Stimulated activated naive CD8-positive, alpha-beta T cell treated with anti-CD3 and anti-CD28 coated beads, Interleukin-15, Interleukin-2, amounts not matched to agents 100 ng/mL and 50 ng/mL, for 24 hours (primary cell): ENCODE measurements around the gene INO80.
"Not testable (repeated sequence)": the region's sequence is repeated elsewhere in the genome, so short reads cannot be mapped to it uniquely, and the experiment has no call there.

Experiments
- H3K27ac Mint-ChIP-seq: one replicate; pipeline ENCODE4 v1.8.0; 2021; ENCODE audit warnings: mild to moderate bottlenecking, mixed read lengths
- H3K27me3 Mint-ChIP-seq: one replicate; pipeline ENCODE4 v1.8.0; 2021; ENCODE audit warnings: mixed read lengths
- H3K36me3 Mint-ChIP-seq: one replicate; pipeline ENCODE4 v1.8.0; 2021; ENCODE audit warnings: low read depth, mixed read lengths
- H3K4me1 Mint-ChIP-seq: one replicate; pipeline ENCODE4 v1.8.0; 2021; ENCODE audit warnings: low read depth, mixed read lengths
- H3K4me3 Mint-ChIP-seq: one replicate; pipeline ENCODE4 v1.8.0; 2021; ENCODE audit warnings: mild to moderate bottlenecking, mixed read lengths
- H3K9me3 Mint-ChIP-seq: one replicate; pipeline ENCODE4 v1.8.0; 2021; ENCODE audit warnings: mixed read lengths

The INO80 gene

DNA sequence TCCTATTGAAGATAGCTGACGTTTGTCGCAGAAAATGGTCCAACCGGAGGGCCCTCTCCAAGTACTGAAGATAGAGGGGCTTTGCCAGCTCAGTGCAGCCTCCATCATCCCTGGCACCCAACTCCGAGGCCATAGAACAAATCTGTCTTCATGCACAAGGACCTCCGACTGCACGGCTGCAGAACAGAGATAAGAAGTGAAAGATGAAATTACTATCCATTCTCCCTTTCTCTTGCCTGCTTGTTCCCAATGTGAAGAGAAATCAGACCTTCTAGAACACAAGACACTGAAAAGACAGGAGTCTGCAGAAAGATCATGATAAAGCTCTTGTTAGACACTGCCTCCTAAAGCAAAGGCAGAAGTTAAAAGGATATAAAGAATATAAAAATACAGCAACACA is 19.9 kb downstream of the INO80 start:
- Mint-ChIP-seq H3K36me3 (peaks cover 68% of the 10 kb centered on the region), H3K4me3 (no peak overlapping the region), H3K4me1 (peaks cover 6% of the 10 kb centered on the region), H3K27ac (no peak overlapping the region), H3K9me3 (no peaks in the 10 kb centered on the region), H3K27me3 (no peaks in the 10 kb centered on the region)

DNA sequence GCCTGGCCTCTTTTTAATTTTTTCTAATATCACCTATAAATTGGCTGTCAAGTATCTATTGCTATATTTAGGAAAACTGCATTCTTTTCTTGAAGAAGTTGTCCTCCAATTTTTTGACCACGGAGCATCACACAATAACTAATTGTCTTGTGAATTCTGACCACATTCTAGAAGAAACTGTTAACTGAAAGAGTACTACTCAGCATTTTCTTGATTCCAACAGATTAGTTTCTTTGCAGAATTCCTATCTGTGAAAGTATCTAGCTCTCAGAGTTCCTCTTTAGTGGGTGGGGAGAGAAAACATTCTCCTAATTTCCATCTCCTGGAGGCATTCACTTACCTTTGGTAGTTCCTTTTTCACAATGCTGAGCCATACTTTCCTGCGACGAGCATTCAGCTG is 31.1 kb downstream of the INO80 start:
- Mint-ChIP-seq H3K27me3 (no peaks in the 10 kb centered on the region), H3K36me3 (peaks cover 74% of the 10 kb centered on the region), H3K4me3 (no peak overlapping the region), H3K9me3 (no peaks in the 10 kb centered on the region), H3K27ac (no peak overlapping the region), H3K4me1 (peaks cover 8% of the 10 kb centered on the region)

DNA sequence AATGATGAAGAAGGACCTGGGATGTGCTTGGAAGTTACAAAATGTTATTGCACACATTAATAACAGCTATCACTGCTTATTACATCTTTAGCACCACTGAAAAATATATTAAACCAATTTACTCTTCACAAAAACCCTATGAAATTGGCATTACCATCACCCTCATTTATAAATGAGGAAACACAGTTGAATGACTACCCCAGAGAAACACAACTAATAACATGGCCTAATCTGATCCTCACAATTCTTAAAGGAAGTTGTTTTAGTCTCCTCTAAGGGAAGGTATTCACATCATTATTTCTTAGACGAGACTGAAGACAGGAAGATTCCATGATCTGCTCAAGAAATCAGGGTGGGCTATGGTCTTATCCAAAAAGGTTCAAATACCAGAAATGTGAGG is 35.9 kb downstream of the INO80 start:
- Mint-ChIP-seq H3K9me3 (no peaks in the 10 kb centered on the region), H3K36me3 (peaks cover 58% of the 10 kb centered on the region), H3K4me1 (peaks cover 8% of the 10 kb centered on the region), H3K27me3 (no peaks in the 10 kb centered on the region), H3K4me3 (no peak overlapping the region), H3K27ac (peak overlapping the region; percentile 4)

DNA sequence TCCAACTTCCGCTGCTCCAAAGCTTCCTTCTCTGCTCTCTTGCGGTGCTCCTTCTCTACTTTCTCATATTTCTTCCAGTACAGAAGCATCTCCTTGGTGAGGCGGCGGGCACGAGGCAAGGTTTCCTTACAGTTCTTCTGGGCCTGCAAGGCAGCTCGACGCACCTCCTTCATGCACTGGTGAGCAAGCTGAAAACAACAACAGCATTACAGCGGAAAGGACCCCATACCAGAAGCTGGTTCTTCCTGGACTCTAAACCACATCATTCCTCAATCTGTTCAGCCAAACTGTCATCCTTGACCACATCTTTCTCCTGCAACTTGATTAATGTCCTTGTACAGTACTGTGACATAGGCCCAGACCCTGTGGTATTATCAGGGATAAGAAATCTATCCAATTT is 36.4 kb downstream of the INO80 start:
- H3K4me1 Mint-ChIP-seq, result peaks cover 8% of the 10 kb centered on the region
- H3K9me3 Mint-ChIP-seq, result no peaks in the 10 kb centered on the region
- no peak overlapping the region for H3K4me3 Mint-ChIP-seq
- H3K27me3 Mint-ChIP-seq, result no peaks in the 10 kb centered on the region
- peaks cover 58% of the 10 kb centered on the region for H3K36me3 Mint-ChIP-seq
- peak overlapping the region; percentile 4 for H3K27ac Mint-ChIP-seq

DNA sequence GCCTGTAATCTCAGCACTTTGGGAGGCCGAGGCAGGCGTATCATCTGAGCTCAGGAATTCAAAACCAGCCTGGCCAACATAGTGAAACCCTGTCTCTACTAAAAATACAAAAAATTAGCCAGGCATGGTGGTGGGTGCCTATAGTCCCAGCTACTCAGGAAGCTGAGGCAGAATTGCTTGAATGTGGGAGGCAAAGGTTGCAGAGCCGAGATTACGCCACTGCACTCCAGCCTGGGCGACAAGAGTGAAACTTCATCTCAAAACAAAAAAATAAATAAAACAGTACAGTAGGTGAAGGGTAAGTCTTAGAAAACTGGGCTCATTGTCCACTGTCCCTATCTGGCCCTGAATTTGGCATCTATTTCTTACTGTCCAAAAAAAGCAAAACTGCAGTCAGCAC is 37.2 kb downstream of the INO80 start:
- not testable (repeated sequence) for H3K4me3 Mint-ChIP-seq, H3K27ac Mint-ChIP-seq, H3K27me3 Mint-ChIP-seq, H3K9me3 Mint-ChIP-seq, H3K4me1 Mint-ChIP-seq
- peaks cover 60% of the 10 kb centered on the region for H3K36me3 Mint-ChIP-seq

DNA sequence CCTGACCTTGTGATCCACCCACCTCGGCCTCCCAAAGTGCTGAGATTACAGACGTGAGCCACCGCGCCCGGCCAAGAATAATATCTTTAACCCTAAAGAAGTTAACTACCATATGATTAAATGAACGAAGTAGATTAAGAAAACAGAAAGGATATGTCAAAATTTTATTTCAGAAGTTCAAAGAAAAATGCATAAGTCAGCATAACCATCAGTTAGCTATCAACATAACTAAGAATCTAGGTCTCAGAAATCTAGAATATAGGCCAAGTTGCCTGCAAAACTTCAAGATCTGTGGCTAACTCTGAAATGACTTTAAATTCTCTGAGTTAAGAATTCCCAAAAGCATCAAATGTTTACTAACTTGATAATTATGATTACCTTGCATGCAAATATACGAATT is 38.0 kb downstream of the INO80 start:
- H3K36me3 Mint-ChIP-seq, result peaks cover 61% of the 10 kb centered on the region
- no peak overlapping the region for H3K4me3 Mint-ChIP-seq
- H3K27ac Mint-ChIP-seq, result no peak overlapping the region
- H3K9me3 Mint-ChIP-seq, result no peaks in the 10 kb centered on the region
- H3K4me1 Mint-ChIP-seq, result peaks cover 8% of the 10 kb centered on the region
- no peaks in the 10 kb centered on the region for H3K27me3 Mint-ChIP-seq

DNA sequence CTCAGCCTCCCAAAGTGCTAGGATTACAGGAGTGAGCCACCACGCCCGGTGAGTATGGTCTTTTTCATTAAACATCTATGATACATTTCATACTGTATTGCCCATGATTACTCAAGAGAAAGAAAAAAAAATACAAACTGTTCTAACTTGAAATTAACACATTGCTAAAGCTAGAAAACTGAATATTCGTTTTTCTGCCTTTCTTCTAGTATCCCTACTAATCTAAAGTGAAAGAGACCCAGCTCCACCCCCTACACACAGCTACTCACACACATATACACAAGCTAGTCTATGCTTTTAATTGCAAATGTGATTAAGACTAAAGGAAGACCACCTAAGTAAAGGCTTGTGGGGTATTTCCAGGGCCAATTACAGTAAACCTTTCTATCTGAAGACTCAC is 43.1 kb downstream of the INO80 start:
- H3K36me3 Mint-ChIP-seq, result peaks cover 59% of the 10 kb centered on the region

DNA sequence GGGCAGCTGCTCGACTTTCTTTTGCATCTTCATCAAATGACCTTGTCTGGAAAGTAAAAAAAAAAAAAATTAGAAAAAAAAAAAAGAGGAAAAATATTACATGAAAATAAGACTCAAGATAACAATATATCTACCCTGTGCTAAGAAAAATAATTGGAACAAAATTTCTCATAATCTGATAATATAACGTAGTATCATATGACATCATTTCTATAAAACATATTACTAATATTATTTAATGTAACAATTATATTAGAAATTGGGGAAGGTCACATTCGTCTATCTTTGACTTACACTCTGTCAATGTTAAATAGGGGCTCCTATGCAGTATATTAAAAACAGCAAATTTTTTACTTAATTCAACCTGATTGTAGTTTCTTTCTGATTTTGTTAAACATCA is 44.1 kb downstream of the INO80 start:
- no peaks in the 10 kb centered on the region for H3K27me3 Mint-ChIP-seq
- H3K4me1 Mint-ChIP-seq, result no peaks in the 10 kb centered on the region
- no peak overlapping the region for H3K4me3 Mint-ChIP-seq
- H3K9me3 Mint-ChIP-seq, result no peaks in the 10 kb centered on the region
- H3K27ac Mint-ChIP-seq, result no peak overlapping the region
- H3K36me3 Mint-ChIP-seq, result peaks cover 62% of the 10 kb centered on the region

More for the DNA sequence above, 43.1 kb downstream of the INO80 start:
- Mint-ChIP-seq H3K27ac (no peak overlapping the region), H3K4me1 (no peaks in the 10 kb centered on the region), H3K4me3 (no peak overlapping the region), H3K9me3 (no peaks in the 10 kb centered on the region), H3K27me3 (no peaks in the 10 kb centered on the region)

DNA sequence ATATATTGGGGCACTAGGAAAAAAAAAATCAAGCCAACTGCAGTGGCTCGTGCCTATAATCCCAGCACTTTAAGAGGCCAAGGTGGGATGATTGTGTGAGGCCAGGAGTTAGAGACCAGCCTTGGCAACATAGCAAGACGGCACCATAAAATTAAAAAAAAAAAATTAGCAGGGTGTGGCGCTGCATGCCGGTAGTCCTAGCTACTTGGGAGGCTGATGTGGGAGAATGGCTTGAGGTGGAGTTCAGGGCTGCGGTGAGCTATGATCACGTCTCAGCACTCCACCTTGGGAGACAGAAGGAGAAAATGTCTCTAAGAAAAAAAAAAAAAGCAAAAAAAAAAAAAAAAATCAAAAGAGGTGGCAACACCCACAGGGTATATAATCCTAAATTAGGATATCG is 49.6 kb downstream of the INO80 start:
- H3K36me3 Mint-ChIP-seq, result peaks cover 80% of the 10 kb centered on the region
- H3K27me3 Mint-ChIP-seq, result no peaks in the 10 kb centered on the region
- no peaks in the 10 kb centered on the region for H3K9me3 Mint-ChIP-seq
- H3K4me3 Mint-ChIP-seq, result no peak overlapping the region
- H3K4me1 Mint-ChIP-seq, result no peaks in the 10 kb centered on the region
- no peak overlapping the region for H3K27ac Mint-ChIP-seq

DNA sequence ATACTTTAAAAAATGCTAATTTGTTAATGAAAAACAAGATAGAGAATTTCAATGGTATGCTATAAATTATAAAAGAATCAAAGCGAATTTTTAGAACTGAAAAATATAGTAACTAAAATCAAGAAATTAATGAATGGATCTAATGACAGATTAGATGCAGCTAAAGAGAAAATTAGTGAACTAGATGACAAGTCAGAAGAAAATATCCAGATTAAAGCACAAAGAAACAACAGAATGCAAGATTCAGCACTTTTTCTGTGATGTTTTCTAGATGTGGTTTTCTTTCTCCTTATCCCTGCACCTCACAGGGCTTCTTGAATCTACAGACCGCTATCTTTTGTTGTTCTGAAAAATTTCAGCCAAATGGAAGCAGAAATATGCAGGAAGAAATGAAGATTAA is 54.4 kb downstream of the INO80 start:
- Mint-ChIP-seq H3K4me1 (no peaks in the 10 kb centered on the region), H3K27ac (no peak overlapping the region), H3K4me3 (no peak overlapping the region), H3K36me3 (peaks cover 80% of the 10 kb centered on the region), H3K9me3 (peaks cover 4% of the 10 kb centered on the region), H3K27me3 (no peaks in the 10 kb centered on the region)

DNA sequence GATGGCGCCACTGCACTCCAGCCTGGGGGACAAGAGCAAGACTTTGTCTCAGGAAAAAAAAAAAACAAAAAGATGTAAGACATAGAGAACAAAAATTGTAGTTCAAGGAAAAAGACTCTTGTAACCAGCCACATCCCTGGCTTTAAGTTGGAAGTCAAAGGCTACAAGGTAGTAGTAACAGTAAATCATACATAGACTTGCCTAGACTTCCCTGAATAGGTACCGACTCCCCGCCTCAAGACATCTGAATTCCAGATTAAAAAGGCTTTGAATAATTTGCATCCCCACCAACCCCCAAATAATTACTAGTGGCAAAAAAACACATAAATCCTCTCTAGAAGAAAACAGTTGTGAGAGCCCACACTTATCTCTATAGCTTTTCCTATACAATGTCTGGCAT is 55.6 kb downstream of the INO80 start:
- H3K27me3 Mint-ChIP-seq, result no peaks in the 10 kb centered on the region

DNA sequence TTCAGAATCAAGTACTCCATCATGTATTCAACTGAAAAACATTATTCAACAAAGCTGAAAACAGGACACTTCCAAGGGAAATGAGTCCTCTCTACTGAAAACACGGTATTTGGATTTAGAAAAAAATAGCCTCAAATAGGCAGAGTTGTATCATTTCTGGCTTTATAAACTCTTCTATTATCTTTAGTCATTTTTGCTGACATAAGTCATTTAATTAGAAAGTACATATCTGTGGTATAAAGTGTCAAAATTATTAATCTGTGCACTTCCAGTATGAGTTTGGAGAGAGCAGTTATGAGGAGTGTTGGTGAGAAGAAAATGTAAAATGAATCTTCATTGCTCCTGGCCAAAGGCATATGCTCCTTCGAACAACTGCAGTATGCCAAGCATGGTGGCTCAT is 59.3 kb downstream of the INO80 start:
- H3K36me3 Mint-ChIP-seq, result peaks cover 77% of the 10 kb centered on the region
- peaks cover 4% of the 10 kb centered on the region for H3K9me3 Mint-ChIP-seq
- no peak overlapping the region for H3K27ac Mint-ChIP-seq
- no peaks in the 10 kb centered on the region for H3K4me1 Mint-ChIP-seq
- no peak overlapping the region for H3K4me3 Mint-ChIP-seq
- no peaks in the 10 kb centered on the region for H3K27me3 Mint-ChIP-seq

More for the DNA sequence above, 55.6 kb downstream of the INO80 start:
- H3K4me3 Mint-ChIP-seq, result no peak overlapping the region
- H3K27ac Mint-ChIP-seq, result no peak overlapping the region
- H3K9me3 Mint-ChIP-seq, result peaks cover 4% of the 10 kb centered on the region
- H3K36me3 Mint-ChIP-seq, result peaks cover 83% of the 10 kb centered on the region
- H3K4me1 Mint-ChIP-seq, result no peaks in the 10 kb centered on the region

DNA sequence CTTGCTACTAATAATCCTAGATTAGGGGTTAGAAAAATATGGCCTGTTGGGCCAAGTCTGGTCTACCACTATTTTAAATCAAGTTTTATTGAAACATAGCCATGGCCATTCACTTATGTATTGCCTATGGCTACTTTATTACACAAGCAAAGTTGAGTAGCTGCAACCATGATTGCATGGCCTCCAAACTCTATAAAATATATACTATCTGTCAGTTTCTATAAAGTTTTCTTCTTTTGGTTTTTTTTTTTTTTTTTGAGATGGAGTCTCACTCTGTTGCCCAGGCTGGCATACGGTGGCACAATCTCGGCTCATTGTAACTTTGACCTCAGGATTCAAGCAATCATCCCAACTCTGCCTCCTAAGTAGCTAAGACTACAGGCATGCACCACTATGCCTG is 60.4 kb downstream of the INO80 start:
- Mint-ChIP-seq H3K27me3 (no peaks in the 10 kb centered on the region), H3K4me3 (no peak overlapping the region), H3K9me3 (peaks cover 2% of the 10 kb centered on the region), H3K4me1 (no peaks in the 10 kb centered on the region), H3K27ac (no peak overlapping the region), H3K36me3 (peaks cover 76% of the 10 kb centered on the region)

DNA sequence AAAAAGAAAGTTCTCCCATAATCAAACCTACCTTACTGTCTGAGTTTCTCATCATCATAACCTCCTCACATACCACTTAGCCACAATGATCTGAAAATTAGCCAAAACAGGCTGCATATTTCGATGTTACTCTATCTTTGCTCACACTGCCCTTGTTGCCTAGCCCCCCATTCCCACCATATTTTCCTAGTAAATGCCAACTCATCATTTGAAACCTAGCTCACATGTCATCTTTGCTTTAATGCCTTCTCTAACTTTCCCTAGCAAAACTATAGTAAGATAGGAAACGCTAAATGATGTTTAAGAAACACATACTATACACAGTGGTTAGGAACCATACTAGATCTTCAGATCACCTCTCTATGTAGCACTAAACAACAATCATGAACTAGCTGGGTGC is 64.9 kb downstream of the INO80 start:
- no peak overlapping the region for H3K4me3 Mint-ChIP-seq
- H3K36me3 Mint-ChIP-seq, result peaks cover 82% of the 10 kb centered on the region
- H3K9me3 Mint-ChIP-seq, result no peaks in the 10 kb centered on the region
- H3K27me3 Mint-ChIP-seq, result no peaks in the 10 kb centered on the region
- peak overlapping the region; percentile 32 for H3K27ac Mint-ChIP-seq
- H3K4me1 Mint-ChIP-seq, result no peaks in the 10 kb centered on the region

DNA sequence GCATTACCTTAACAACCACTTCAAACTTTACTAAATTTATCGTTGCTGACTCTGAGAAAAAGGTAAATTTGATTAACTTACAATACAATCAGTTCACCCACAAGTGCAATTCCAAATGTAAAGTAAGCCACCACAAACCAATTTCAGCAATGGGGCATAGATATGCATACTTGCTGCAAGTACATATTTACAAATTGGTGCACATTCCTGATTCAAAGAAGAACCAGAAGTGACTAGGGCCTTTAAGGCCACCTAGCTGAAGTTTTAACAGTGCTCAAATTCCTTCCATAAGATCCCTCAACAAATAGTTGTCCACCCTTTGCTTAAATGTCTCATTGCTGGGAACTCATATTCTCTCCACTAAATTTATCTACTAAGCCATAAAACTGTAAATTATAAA is 67.2 kb downstream of the INO80 start:
- H3K27me3 Mint-ChIP-seq, result no peaks in the 10 kb centered on the region
- H3K36me3 Mint-ChIP-seq, result peaks cover 80% of the 10 kb centered on the region

DNA sequence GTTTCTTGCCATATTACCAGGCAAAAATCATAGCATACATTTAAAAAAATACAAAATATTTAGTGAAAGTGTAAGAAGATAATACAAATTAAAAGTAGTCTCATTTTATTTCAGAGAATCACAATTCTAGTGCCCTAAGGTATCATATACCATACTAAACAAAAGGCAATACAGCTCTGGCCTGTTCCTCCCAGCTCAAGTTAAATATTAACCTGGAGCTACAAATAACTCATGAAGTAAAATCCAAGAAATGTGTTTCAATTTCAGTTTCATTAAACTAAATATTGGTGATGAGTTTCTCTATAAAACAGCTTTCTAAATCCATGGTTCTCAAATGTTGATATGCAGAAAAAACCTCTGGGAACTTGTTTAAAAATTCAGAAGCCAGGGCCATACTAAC is 67.7 kb downstream of the INO80 start:
- Mint-ChIP-seq H3K27ac (no peak overlapping the region), H3K36me3 (peaks cover 80% of the 10 kb centered on the region), H3K27me3 (no peaks in the 10 kb centered on the region), H3K4me1 (no peaks in the 10 kb centered on the region), H3K9me3 (no peaks in the 10 kb centered on the region), H3K4me3 (no peak overlapping the region)

More for the DNA sequence above, 67.2 kb downstream of the INO80 start:
- H3K4me1 Mint-ChIP-seq, result no peaks in the 10 kb centered on the region
- H3K27ac Mint-ChIP-seq, result no peak overlapping the region
- H3K9me3 Mint-ChIP-seq, result no peaks in the 10 kb centered on the region
- H3K4me3 Mint-ChIP-seq, result no peak overlapping the region

DNA sequence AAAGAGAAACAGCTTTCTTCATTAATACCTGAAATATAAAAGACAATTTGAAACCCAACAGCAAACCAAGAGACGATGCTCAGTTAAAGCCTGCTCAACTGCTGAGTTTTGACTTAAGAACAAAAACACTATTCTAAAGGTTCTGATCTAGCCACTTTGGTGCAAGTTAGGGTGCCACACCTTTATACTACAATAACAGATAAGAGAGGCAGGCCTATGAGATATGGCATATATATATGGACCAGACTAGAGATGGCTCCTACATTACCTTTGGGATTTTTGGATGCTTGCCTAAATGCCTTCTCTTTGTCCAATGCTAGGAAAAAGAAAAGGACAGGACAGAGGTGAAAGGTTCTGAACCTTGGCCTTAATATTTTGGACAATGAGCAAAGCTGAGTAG is 68.6 kb downstream of the INO80 start:
- H3K4me1 Mint-ChIP-seq, result no peaks in the 10 kb centered on the region
- peaks cover 85% of the 10 kb centered on the region for H3K36me3 Mint-ChIP-seq
- H3K27me3 Mint-ChIP-seq, result no peaks in the 10 kb centered on the region
- no peak overlapping the region for H3K4me3 Mint-ChIP-seq
- H3K27ac Mint-ChIP-seq, result no peak overlapping the region
- H3K9me3 Mint-ChIP-seq, result no peaks in the 10 kb centered on the region
